Measurements from ENCODE around the gene TBC1D12. TPM values are rescaled to one million over a fixed set of nuclear protein-coding genes. Genes with fewer than 3 reads are reported as not detected.
A peak's percentile ranks its signal among the peaks of the same experiment; 100 is the strongest.
"Not testable (repeated sequence)": the region's sequence is repeated elsewhere in the genome, so short reads cannot be mapped to it uniquely, and the experiment has no call there.

The TBC1D12 gene
- total RNA-seq, 1 donor from 2014 or later, result 5.1 TPM

GRCh38 chr10:94524146-94524545, 121.8 kb downstream of the TBC1D12 start:
- H3K27me3 Mint-ChIP-seq (ENCODE audit: unreplicated experiment), result peaks cover 2% of the 10 kb centered on the region
- H3K36me3 Mint-ChIP-seq (ENCODE audit: unreplicated experiment), result no peaks in the 10 kb centered on the region
- H3K9me3 Mint-ChIP-seq (ENCODE audit: unreplicated experiment), result no peaks in the 10 kb centered on the region
- H3K4me1 Mint-ChIP-seq (ENCODE audit: low read depth, unreplicated experiment), result no peaks in the 10 kb centered on the region
- H3K4me3 Mint-ChIP-seq (ENCODE audit: unreplicated experiment), result no peak overlapping the region
- DNase-seq, result no peak
- no peak for TF ChIP-seq CTCF (IDR thresholded peaks at IDR 0.05; ENCODE audit: partially characterized antibody, unreplicated experiment)
- no peak overlapping the region for H3K27ac Mint-ChIP-seq (ENCODE audit: unreplicated experiment)

GRCh38 chr10:94524711-94525110, 122.4 kb downstream of the TBC1D12 start:
- TF ChIP-seq CTCF (IDR thresholded peaks at IDR 0.05; ENCODE audit: partially characterized antibody, unreplicated experiment), result no peak
- H3K4me3 Mint-ChIP-seq (ENCODE audit: unreplicated experiment), result no peak overlapping the region
- DNase-seq, result no peak

GRCh38 chr10:94531550-94531949, 129.2 kb downstream of the TBC1D12 start:
- H3K27ac Mint-ChIP-seq (ENCODE audit: unreplicated experiment); H3K36me3 Mint-ChIP-seq (ENCODE audit: unreplicated experiment); H3K27me3 Mint-ChIP-seq (ENCODE audit: unreplicated experiment); H3K4me3 Mint-ChIP-seq (ENCODE audit: unreplicated experiment); H3K9me3 Mint-ChIP-seq (ENCODE audit: unreplicated experiment); DNase-seq; H3K4me1 Mint-ChIP-seq (ENCODE audit: low read depth, unreplicated experiment): not testable (repeated sequence)

More at GRCh38 chr10:94524711-94525110, 122.4 kb downstream of the TBC1D12 start:
- H3K9me3 Mint-ChIP-seq (ENCODE audit: unreplicated experiment), result no peaks in the 10 kb centered on the region
- no peaks in the 10 kb centered on the region for H3K4me1 Mint-ChIP-seq (ENCODE audit: low read depth, unreplicated experiment)
- no peaks in the 10 kb centered on the region for H3K36me3 Mint-ChIP-seq (ENCODE audit: unreplicated experiment)
- H3K27ac Mint-ChIP-seq (ENCODE audit: unreplicated experiment), result no peak overlapping the region
- peaks cover 2% of the 10 kb centered on the region for H3K27me3 Mint-ChIP-seq (ENCODE audit: unreplicated experiment)

- no peaks in the 10 kb centered on the region for H3K27me3 Mint-ChIP-seq (ENCODE audit: unreplicated experiment)
- no peaks in the 10 kb centered on the region for H3K9me3 Mint-ChIP-seq (ENCODE audit: unreplicated experiment)
- H3K4me1 Mint-ChIP-seq (ENCODE audit: low read depth, unreplicated experiment), result no peaks in the 10 kb centered on the region
- TF ChIP-seq CTCF (IDR thresholded peaks at IDR 0.05; ENCODE audit: partially characterized antibody, unreplicated experiment), result no peak
- H3K27ac Mint-ChIP-seq (ENCODE audit: unreplicated experiment), result no peak overlapping the region
- DNase-seq, result no peak
- H3K4me3 Mint-ChIP-seq (ENCODE audit: unreplicated experiment), result no peak overlapping the region
- no peaks in the 10 kb centered on the region for H3K36me3 Mint-ChIP-seq (ENCODE audit: unreplicated experiment)
These were observed 130.7 kb downstream of the TBC1D12 start for GRCh38 chr10:94533027-94533426.

GRCh38 chr10:94542282-94542681, 139.9 kb downstream of the TBC1D12 start:
- H3K27ac Mint-ChIP-seq (ENCODE audit: unreplicated experiment); DNase-seq; H3K4me1 Mint-ChIP-seq (ENCODE audit: low read depth, unreplicated experiment); H3K4me3 Mint-ChIP-seq (ENCODE audit: unreplicated experiment); H3K9me3 Mint-ChIP-seq (ENCODE audit: unreplicated experiment); H3K36me3 Mint-ChIP-seq (ENCODE audit: unreplicated experiment); H3K27me3 Mint-ChIP-seq (ENCODE audit: unreplicated experiment): not testable (repeated sequence)

- DNase-seq, result peak; percentile 84
- Mint-ChIP-seq H3K4me1 (ENCODE audit: low read depth, unreplicated experiment) (no peaks in the 10 kb centered on the region), H3K27me3 (ENCODE audit: unreplicated experiment) (peaks cover 5% of the 10 kb centered on the region), H3K27ac (ENCODE audit: unreplicated experiment) (peak within 1 kb of the TSS; percentile 83), H3K36me3 (ENCODE audit: unreplicated experiment) (no peaks in the 10 kb centered on the region), H3K4me3 (ENCODE audit: unreplicated experiment) (peak within 1 kb of the TSS; percentile 99), H3K9me3 (ENCODE audit: unreplicated experiment) (peaks cover 4% of the 10 kb centered on the region)
- no peak for TF ChIP-seq CTCF (IDR thresholded peaks at IDR 0.05; ENCODE audit: partially characterized antibody, unreplicated experiment)
These were observed 143.2 kb downstream of the TBC1D12 start, which contains the start of gene HELLS for GRCh38 chr10:94545391-94546048. TSS of gene HELLS (plus strand) at chr10:94545788. CDS start at chr10:94545922, 134 bp downstream.
